Measurements from ENCODE around the gene TBC1D13. TPM values are rescaled to one million over a fixed set of nuclear protein-coding genes. Genes with fewer than 3 reads are reported as not detected.
A peak's percentile ranks its signal among the peaks of the same experiment; 100 is the strongest.

Gene TBC1D13
- total and polyA plus RNA-seq, 2 experiments from 2014 or later: 8.3 to 19.4 TPM

GRCh38 chr9:128828719-128829452 is 41.8 kb downstream of the TBC1D13 start:
- Histone ChIP-seq H3K79me2 (replicated peaks; ENCODE audit: insufficient read depth) (peaks cover 8% of the 10 kb centered on the region), H3F3A (replicated peaks; ENCODE audit: low read depth) (0 out of 2 replicates have a peak, but pooled peaks cover 8% of the 10 kb centered on the region), H3K9me2 (ENCODE audit: insufficient read depth) (no peaks in the 10 kb centered on the region), H4K20me1 (replicated peaks; ENCODE audit: insufficient read depth) (0 out of 2 replicates have a peak, but pooled peaks cover 4% of the 10 kb centered on the region), H3K27ac (ENCODE audit: low read depth) (peak overlapping the region; percentile 77; the same call in 1 of the 2 replicates), H3K4me2 (peak overlapping the region; percentile 98), H3K4me3 (peak overlapping the region; percentile 98), H2AFZ (peak overlapping the region; percentile 84; the same call in 1 of the 2 replicates), H3K27me3 (ENCODE audit: insufficient read depth) (no peaks in the 10 kb centered on the region), H3K36me3 (ENCODE audit: insufficient read depth) (peaks cover 14% of the 10 kb centered on the region), H3K4me1 (ENCODE audit: insufficient read depth) (no peaks in the 10 kb centered on the region)
- Mint-ChIP-seq H3K9me3 (no peaks in the 10 kb centered on the region; the same call in 2 of the 3 replicates), H3K27ac (peak overlapping the region; percentile 97), H3K4me1 (peaks cover 7% of the 10 kb centered on the region), H3K27me3 (ENCODE audit: insufficient read depth, low read depth, poor library complexity) (peaks cover 9% of the 10 kb centered on the region), H3K4me3 (peak overlapping the region; percentile 96), H3K36me3 (ENCODE audit: low read depth) (peaks cover 59% of the 10 kb centered on the region)
- DNase-seq (ENCODE audit: low spot score) (no peak), ATAC-seq (peak; percentile 15)
- TF ChIP-seq ZNF462 (CRISPR knock-in tag; IDR thresholded peaks at IDR 0.05) (no peak), POLR2AphosphoS5 (IDR thresholded peaks at IDR 0.05; ENCODE audit: low read depth) (no peak), EZH2 (IDR thresholded peaks at IDR 0.05; ENCODE audit: low read depth, unreplicated experiment) (no peak), REST (IDR thresholded peaks at IDR 0.05; ENCODE audit: unreplicated experiment) (no peak), ETS1 (IDR thresholded peaks at IDR 0.05) (no peak), NANOG (IDR thresholded peaks at IDR 0.05; ENCODE audit: borderline replicate concordance) (no peak), CREB1 (CRISPR knock-in tag; IDR thresholded peaks at IDR 0.05; ENCODE audit: low read depth) (no peak), STAT1 (IDR thresholded peaks at IDR 0.05; ENCODE audit: unreplicated experiment) (no peak), EZH2phosphoT487 (IDR thresholded peaks at IDR 0.05; ENCODE audit: unreplicated experiment) (no peak), JUNB (IDR thresholded peaks at IDR 0.05; ENCODE audit: unreplicated experiment) (no peak), CTCF (conservative IDR thresholded peaks at IDR 0.05; ENCODE audit: low read depth in 2 of 2) (no peak), ZNF114 (CRISPR knock-in tag; IDR thresholded peaks at IDR 0.05) (no peak), ZNF331 (CRISPR knock-in tag; IDR thresholded peaks at IDR 0.05; ENCODE audit: low read depth) (no peak)
